ENCODE results near the gene ATXN7.

The ATXN7 gene

DNA sequence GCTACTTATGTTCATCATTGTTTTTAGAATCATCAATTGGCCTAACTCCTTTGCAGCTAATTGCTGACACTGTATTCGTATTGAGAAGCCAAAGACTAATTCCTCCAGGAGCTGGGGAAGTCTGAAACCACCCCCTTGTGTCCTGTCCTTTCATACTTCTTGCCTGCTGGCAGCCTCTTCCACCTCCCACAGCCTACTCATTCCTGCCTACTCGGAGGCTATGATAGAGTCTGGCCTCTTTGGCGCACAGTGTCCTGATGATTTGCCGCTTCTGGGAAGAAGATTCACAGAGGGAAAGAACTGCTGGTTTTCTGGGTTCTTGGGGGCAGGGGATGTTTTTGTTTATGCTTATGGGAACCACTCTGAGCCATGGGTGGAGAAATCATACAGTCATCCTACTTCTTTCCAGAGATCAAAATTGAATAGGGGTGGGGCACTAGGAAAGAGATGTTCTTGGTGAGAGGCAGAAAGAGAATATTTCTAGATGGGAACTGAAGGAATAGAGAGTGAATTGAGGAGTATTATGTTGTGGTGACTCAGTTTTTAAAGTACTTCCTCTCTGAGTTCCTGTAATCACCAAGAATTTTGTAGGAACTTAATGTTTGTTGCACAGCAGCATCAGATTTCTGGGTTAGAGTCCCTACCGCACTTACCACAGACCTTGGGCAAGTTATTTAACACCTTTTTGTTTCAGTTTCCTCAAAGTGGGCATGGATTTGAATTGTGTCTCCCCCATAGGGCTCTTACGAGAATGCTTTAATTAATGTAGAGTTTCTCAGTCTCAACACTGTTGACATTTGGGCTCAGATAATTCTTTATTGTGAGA lies 70.6 kb downstream of the ATXN7 start:
- DNase-seq = no peak

GRCh38 chr3:63936925-63937324 lies 73.3 kb downstream of the ATXN7 start:
- no peak for DNase-seq

DNA sequence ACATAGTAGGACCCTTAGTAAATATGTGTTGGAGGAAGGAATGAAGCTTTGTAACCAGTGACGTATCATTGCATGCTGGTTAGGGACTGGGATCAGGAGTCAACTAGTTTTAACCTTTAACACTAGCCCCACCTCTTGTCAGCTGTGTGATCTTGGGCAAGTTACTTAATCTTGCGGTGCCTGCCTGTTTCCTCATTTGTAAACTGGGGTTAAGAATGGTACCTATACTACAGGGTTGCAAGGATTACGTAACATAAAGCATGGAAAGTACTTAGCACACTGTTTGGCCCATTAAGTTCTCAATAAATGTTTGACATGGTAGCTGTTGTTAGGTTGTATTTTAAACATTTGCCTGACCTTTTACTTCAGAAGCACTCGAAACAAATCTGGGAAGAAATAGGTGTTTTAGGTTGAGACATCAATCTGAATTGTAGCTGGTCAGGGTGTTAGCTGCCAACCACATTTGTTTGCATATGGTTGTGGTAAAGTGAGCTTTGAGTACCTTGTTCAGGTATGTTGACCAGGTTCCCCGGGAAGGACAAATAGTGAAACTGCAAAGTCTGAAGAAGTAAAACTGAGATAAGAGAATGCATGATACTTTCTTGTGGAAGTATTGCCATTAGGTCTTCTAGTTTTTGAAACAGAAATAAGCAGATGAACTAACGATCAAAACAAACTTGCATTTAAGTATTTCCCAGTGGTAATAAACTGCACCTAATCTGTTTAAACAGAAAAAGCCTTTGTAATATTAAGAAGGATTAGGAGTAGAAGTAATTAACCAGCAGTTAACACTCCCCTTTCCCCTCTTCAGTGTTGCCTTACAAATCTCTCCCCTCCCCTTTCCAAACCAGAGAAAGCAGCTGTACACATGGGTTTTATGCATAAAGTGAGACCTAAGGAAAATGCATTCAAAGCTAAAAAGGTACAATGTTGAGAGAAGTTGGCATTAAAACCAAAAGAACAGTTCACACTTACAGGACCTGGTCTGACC lies 74.3 kb downstream of the ATXN7 start:
- DNase-seq = no peak

DNA sequence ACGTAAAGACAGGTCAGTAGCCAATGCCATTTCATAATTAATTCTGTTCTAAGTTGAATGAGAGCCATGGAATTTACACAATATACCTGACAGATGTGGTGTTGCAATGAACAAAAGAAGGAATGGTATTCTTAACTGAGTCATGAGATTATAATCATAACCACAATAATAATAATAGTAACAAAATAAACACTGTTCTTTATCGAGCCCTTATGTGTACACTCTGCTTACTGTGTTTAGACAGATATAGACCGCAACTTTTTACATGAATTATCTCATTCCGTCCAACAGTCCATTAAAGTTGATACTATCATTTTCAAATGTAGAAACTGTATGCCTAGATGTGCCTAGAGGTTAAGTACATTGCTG lies 76.7 kb downstream of the ATXN7 start:
- DNase-seq = no peak

- no peak for DNase-seq
Observed at GRCh38 chr3:63942528-63942927, 78.9 kb downstream of the ATXN7 start.

GRCh38 chr3:63943678-63944077 lies 80.0 kb downstream of the ATXN7 start:
- DNase-seq = no peak

- DNase-seq = no peak
Observed at GRCh38 chr3:63945558-63946096, 82.0 kb downstream of the ATXN7 start.

DNA sequence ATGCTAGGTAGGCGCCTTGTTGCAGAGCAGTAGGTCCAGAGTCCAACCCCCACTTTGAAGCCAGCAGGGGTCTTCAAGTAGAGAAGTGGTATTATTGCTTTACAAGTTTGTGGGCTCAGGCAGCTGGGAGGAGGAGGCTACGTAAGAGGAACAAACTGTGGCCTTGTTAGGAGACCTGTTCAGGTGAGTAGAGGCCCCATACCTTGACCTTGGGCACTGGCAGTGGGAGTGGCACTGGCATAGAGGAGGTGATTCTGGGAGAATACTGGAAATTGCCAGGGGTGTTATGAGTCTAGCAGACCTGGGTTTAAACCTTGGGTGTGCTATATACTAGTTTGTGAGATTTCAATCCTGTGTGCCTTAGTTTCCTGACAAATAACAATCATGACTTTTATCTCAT lies 83.1 kb downstream of the ATXN7 start:
- DNase-seq = no peak

- no peak for DNase-seq
Observed at GRCh38 chr3:63947594-63947993, 83.9 kb downstream of the ATXN7 start.

DNA sequence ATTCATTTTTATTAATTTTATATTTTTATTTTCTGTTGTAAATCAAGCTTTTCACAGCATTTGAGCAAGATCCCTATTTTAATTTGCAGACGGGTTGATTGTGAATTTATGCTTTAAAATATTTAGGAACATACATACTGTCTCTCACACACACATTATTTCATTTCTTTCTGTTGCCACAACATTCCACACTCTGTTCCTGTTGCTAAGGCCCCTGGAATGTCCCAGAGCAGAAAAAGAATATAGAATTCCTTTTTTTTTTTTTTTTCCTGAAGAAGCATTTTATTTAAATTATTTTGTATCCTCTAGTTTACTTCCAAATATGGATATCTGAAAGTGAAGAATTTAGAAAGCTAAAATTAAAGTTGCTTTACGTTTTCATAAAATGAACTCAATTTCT lies 85.3 kb downstream of the ATXN7 start:
- no peak for DNase-seq

GRCh38 chr3:63950698-63951097 lies 87.0 kb downstream of the ATXN7 start:
- no peak for DNase-seq

DNA sequence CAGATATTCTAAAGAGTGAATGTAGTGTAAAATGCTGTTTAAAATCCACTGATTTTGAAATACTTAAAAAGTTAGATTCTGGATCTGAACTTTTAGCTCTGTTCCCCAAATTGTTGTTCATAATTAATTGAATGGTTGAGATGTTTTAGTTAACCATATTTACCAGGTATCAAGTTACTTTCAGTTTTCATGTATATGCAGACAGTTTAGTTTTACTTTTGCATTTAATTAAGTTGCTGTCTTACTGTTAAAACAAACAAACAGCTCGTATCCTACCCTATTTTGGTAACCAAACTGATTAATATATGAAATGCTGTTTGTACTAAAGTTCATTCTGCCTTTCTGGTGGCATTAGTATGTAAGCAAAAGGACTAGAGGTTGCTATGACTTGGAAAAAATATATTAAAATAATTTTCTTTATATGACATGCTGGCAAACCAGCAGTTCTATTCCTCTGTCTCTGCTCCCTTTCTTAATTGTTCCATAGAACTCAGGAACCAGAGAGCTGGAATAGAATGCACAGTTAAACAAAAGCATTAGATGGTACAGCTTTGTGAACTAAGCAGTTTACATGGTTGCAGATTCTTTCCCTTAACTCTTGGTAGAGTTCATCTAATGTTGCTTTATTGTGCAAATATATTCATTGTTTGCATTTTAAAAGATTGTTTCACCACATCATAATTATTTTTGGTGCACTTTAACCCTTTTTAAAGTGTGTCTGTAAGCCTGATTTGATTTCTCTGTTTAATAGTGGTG lies 88.0 kb downstream of the ATXN7 start:
- DNase-seq = no peak

DNA sequence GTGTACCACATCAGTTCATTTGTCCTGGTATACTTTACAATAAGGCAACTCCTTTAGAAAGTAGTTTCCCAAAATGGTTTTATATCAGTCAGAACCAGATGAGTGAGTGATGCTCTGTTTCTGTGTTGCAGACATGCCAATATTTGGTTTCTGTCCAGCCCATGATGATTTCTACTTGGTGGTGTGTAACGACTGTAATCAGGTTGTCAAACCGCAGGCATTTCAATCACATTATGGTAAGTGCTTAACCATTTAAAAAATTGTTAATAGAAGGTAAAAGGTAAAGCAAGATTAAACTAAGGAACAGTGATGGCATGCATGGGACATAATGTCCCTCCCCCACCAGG lies 88.6 kb downstream of the ATXN7 start:
- DNase-seq = no peak

GRCh38 chr3:63954182-63954581 lies 90.5 kb downstream of the ATXN7 start:
- no peak for DNase-seq

- DNase-seq = no peak
Observed at GRCh38 chr3:63955036-63955650, 91.5 kb downstream of the ATXN7 start.

- no peak for DNase-seq
Observed at GRCh38 chr3:63955830-63956545, 92.3 kb downstream of the ATXN7 start.

DNA sequence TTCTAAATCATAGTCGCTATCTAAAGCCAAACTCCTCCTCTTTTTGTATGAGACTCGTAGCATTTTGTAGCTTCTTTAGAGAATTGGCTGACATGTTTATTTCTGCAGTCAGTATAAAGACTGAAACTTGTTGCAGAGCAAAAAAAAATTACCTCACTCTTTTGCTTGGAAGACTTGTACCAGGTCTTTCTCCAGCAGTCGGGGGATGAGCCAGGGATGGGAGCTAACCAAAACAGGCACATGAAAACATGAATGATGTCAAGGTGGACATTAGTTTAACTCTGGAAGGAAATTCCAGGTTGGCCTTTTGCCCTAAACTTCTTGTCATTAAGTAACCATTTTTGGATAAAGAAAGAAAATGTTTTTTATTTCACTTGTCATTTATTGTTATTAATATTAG lies 95.5 kb downstream of the ATXN7 start:
- DNase-seq = no peak

- no peak for DNase-seq
Observed at GRCh38 chr3:63960048-63960711, 96.5 kb downstream of the ATXN7 start.

DNA sequence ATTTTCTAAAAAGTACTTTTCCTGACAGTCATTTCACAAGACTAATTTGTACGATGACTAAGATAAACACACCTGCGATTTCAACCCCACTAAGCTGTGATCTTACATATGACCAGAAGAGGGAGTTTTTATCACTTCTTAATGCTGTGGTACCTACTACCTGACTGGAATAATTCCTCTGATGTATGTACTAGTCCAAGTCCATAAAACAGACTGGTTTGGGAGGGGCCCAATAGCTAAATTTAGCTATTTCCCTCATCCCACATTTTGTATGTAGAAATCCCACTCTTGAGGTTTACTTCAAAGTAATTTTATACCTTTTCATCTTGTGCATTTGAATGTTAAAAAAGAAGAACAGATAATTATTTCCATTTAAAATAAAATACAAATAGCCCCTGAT lies 98.2 kb downstream of the ATXN7 start:
- DNase-seq = no peak

- no peak for DNase-seq
Observed at GRCh38 chr3:63963496-63963895, 99.8 kb downstream of the ATXN7 start.

All from activated CD4-positive, alpha-beta T cell treated with anti-CD3 and anti-CD28 coated beads, Interleukin-2, amount 50 U/mL, for 48 hours (primary cell).